Keratinocyte (primary cell): ENCODE results near the gene C12orf42.

Source experiments
- CTCF ChIP-seq, 3 experiments: IDR thresholded peaks in 1 of 3; conservative IDR thresholded peaks in 1 of 3; optimal IDR thresholded peaks in 1 of 3; 2 replicates in 2 of 3; 3 replicates in 1 of 3; pipeline versions ENCODE3 to v1.5.1; 2011; ENCODE audit warnings: low read length in 3 of 3, mild to moderate bottlenecking in 3 of 3, moderate library complexity in 2 of 3, control low read depth in 1 of 3, inconsistent platforms in 1 of 3; ENCODE audit not compliant: insufficient read depth in 2 of 3; ENCODE audit errors: extremely low read depth in 1 of 3
- EZH2 ChIP-seq: IDR thresholded peaks from one replicate; pipeline ENCODE4 v1.6.1; 2012; ENCODE audit warnings: inconsistent platforms, mild to moderate bottlenecking, low read length, moderate library complexity

- no peak for TF ChIP-seq CTCF (optimal IDR thresholded peaks at IDR 0.05 in 1 of 3, IDR thresholded peaks at IDR 0.05 in 1 of 3, conservative IDR thresholded peaks at IDR 0.05 in 1 of 3; ENCODE audit: extremely low read depth in 1 of 3, insufficient read depth in 2 of 3, low read length in 3 of 3)
- no peak for TF ChIP-seq EZH2
Observed at GRCh38 chr12:103498990-103499389, 3.2 kb upstream of the C12orf42 start.
